Liver (tissue), 9 donors: ENCODE data around the gene TERT. TPM values are rescaled to one million over a fixed set of nuclear protein-coding genes. Genes with fewer than 3 reads are reported as not detected.

ENCODE experiments used
- DNase-seq: peaks from one replicate; pipeline ENCODE4 v3.0.0-alpha.2; 2017; ENCODE audit warnings: low spot score
- H3K27ac ChIP-seq, 2 donors: one replicate each; pipeline ENCODE4 v1.7.0; 2013; ENCODE audit warnings: inconsistent platforms in 2 of 2, low read length in 2 of 2, control low read depth in 1 of 2, low read depth in 1 of 2, mild to moderate bottlenecking in 1 of 2
- H3K27me3 ChIP-seq, 4 donors: one replicate each; pipeline versions ENCODE4 v1.6.1 to v1.7.0; 2013; ENCODE audit warnings: low read length in 3 of 4, inconsistent platforms in 1 of 4, mild to moderate bottlenecking in 1 of 4, moderate library complexity in 1 of 4; ENCODE audit not compliant: control insufficient read depth in 4 of 4, insufficient read depth in 4 of 4
- H3K36me3 ChIP-seq, 4 donors: one replicate each; pipeline versions ENCODE4 v1.6.1 to v1.7.0; 2013; ENCODE audit warnings: low read length in 3 of 4, mild to moderate bottlenecking in 3 of 4, low read depth in 1 of 4, moderate library complexity in 1 of 4; ENCODE audit not compliant: control insufficient read depth in 4 of 4, insufficient read depth in 3 of 4
- H3K4me1 ChIP-seq, 4 donors: one replicate each; pipeline versions ENCODE4 v1.6.1 to v1.7.0; 2013; ENCODE audit warnings: low read length in 3 of 4, mild to moderate bottlenecking in 3 of 4, moderate library complexity in 1 of 4; ENCODE audit not compliant: control insufficient read depth in 4 of 4, insufficient read depth in 4 of 4
- H3K4me3 ChIP-seq, 3 donors: one replicate each; pipeline versions ENCODE4 v1.6.1 to v1.7.0; 2013; ENCODE audit warnings: low read length in 3 of 3, control low read depth in 1 of 3, low read depth in 1 of 3, mild to moderate bottlenecking in 1 of 3
- H3K9ac ChIP-seq, 2 donors: one replicate each; pipeline ENCODE4 v1.7.0; 2013; ENCODE audit warnings: low read length in 2 of 2, mild to moderate bottlenecking in 2 of 2, moderate library complexity in 2 of 2, control low read depth in 1 of 2, low read depth in 1 of 2
- H3K9me3 ChIP-seq, 4 donors: one replicate each; pipeline versions ENCODE4 v1.6.1 to v1.7.0; 2013; ENCODE audit warnings: low read length in 3 of 4; ENCODE audit not compliant: control insufficient read depth in 4 of 4
- EGR1 ChIP-seq, 2 donors: IDR thresholded peaks; 2 replicates each; pipeline ENCODE4 v1.6.1; 2016 to 2018; ENCODE audit warnings: antibody characterized with exemption in 2 of 2, low read depth in 2 of 2
- FOXA1 ChIP-seq: IDR thresholded peaks from 2 replicates; pipeline ENCODE4 v1.6.1; 2016; ENCODE audit warnings: antibody characterized with exemption
- FOXA2 ChIP-seq: IDR thresholded peaks from 2 replicates; pipeline ENCODE4 v1.6.1; 2016; ENCODE audit warnings: antibody characterized with exemption
- GABPA ChIP-seq, 2 donors: IDR thresholded peaks in 1 of 2; conservative IDR thresholded peaks in 1 of 2; 2 replicates each; pipeline ENCODE4 v1.6.1; 2016; ENCODE audit warnings: antibody characterized with exemption in 2 of 2, mild to moderate bottlenecking in 1 of 2, moderate library complexity in 1 of 2
- HNF4G ChIP-seq: IDR thresholded peaks from 2 replicates; pipeline ENCODE4 v1.6.1; 2016; ENCODE audit warnings: antibody characterized with exemption
- JUND ChIP-seq, 2 donors: IDR thresholded peaks; 2 replicates each; pipeline ENCODE4 v1.6.1; 2016; ENCODE audit warnings: antibody characterized with exemption in 2 of 2
- NR2F2 ChIP-seq: IDR thresholded peaks from 2 replicates; pipeline ENCODE4 v1.6.1; 2016; ENCODE audit warnings: antibody characterized with exemption
- SP1 ChIP-seq: IDR thresholded peaks from 2 replicates; pipeline ENCODE4 v1.6.1; 2018; ENCODE audit warnings: antibody characterized with exemption, mild to moderate bottlenecking
- TAF1 ChIP-seq: conservative IDR thresholded peaks from 2 replicates; pipeline ENCODE4 v1.6.1; 2016; ENCODE audit warnings: antibody characterized with exemption, mild to moderate bottlenecking
- WGBS: extraction: QIAGEN DNeasy Blood & Tissue Kit; methylation state at CpG from one replicate; pipeline ENCODE4 v1.1.7; 2013; 5-methylcytosine and 5-hydroxymethylcytosine counted together
- polyA plus RNA-seq, 2 donors: library from polyadenylated mRNA; stranded (reverse) in 1 of 2; unstranded in 1 of 2; fragments of 200-250 nt in 1 of 2; fragments of >200 nt in 1 of 2; fragmentation: Nextera tagmentation in 1 of 2; extraction: Ambion mirVana in 1 of 2; gene quantifications; one replicate each; pipeline versions ENCODE4 v1.2.1 to v1.2.3, GENCODE V29; 2013 to 2015
- total RNA-seq, 2 donors: library from RNA; depleted of rRNA; stranded (reverse); fragments of >200 nt; gene quantifications; one replicate each; pipeline ENCODE4 v1.2.3, GENCODE V29; 2014
- TF ChIP-seq, protein P1 (sequence below): IDR thresholded peaks from 2 replicates; pipeline ENCODE4 v1.6.1; 2016; ENCODE audit warnings: antibody characterized with exemption, mild to moderate bottlenecking
- TF ChIP-seq, protein P2 (sequence below): IDR thresholded peaks from 2 replicates; pipeline ENCODE4 v1.6.1; 2016; ENCODE audit warnings: antibody characterized with exemption
- TF ChIP-seq, protein P3 (sequence below): fragments of 150-350 bp; IDR thresholded peaks from 2 replicates; pipeline ENCODE4 v1.5.1; 2017; ENCODE audit warnings: improper control_type of control experiment, low read depth, low read length; ENCODE audit not compliant: missing input control
- donor health status: healthy.
- donor health status: healthy.
- donor health status: healthy.
- donor health status: healthy.
- donor health status: healthy.

Gene TERT
- total and polyA plus RNA-seq, 4 donors: 0.14 TPM; not detected in 3

DNA sequence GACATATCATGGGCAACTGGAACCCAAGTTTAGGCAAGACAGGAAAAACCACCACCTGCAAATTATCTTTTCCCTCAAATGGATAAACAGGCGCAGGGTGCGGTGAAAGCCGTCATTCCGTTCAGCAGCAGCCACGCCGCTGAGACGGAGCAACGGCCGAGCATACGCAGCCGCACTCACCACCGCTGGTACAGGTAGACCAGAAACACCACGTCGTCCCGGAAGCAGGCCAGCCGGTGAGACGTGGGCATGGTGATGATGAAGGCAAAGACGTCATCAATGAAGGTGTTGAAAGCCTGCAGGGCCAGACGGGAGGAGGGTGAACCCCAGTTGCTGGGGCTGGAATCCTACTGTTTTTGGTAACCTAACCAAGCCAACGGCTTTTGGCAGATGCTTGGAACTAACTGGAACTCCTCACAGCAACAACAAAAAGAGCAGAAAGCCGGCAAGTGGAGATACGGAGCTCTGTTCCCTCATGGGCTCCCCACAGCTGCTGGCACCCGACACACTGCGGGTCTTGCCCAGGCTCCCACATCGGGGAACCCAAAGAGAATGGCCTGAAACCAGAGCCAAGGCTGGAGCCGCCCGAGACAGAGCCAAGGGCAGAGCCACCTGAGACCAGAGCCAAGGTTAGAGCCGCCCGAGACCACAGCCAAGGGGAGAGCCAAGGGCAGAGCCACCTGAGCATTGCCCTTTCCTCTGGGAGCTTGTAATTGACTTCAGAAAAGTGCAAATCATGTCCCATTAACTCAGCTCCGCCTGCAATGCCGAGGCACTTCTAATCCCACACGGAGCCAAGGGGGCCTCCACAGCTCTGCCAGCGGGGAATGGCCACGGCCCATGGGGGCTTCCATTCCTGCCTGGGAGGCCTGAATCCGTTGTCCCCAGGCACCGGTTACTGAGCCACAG is 25.8 kb upstream of the TERT start (continued):
- TF ChIP-seq, protein P1, sequence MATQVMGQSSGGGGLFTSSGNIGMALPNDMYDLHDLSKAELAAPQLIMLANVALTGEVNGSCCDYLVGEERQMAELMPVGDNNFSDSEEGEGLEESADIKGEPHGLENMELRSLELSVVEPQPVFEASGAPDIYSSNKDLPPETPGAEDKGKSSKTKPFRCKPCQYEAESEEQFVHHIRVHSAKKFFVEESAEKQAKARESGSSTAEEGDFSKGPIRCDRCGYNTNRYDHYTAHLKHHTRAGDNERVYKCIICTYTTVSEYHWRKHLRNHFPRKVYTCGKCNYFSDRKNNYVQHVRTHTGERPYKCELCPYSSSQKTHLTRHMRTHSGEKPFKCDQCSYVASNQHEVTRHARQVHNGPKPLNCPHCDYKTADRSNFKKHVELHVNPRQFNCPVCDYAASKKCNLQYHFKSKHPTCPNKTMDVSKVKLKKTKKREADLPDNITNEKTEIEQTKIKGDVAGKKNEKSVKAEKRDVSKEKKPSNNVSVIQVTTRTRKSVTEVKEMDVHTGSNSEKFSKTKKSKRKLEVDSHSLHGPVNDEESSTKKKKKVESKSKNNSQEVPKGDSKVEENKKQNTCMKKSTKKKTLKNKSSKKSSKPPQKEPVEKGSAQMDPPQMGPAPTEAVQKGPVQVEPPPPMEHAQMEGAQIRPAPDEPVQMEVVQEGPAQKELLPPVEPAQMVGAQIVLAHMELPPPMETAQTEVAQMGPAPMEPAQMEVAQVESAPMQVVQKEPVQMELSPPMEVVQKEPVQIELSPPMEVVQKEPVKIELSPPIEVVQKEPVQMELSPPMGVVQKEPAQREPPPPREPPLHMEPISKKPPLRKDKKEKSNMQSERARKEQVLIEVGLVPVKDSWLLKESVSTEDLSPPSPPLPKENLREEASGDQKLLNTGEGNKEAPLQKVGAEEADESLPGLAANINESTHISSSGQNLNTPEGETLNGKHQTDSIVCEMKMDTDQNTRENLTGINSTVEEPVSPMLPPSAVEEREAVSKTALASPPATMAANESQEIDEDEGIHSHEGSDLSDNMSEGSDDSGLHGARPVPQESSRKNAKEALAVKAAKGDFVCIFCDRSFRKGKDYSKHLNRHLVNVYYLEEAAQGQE: no peak
- no peak for TF ChIP-seq TAF1
- no peak for TF ChIP-seq NR2F2

DNA sequence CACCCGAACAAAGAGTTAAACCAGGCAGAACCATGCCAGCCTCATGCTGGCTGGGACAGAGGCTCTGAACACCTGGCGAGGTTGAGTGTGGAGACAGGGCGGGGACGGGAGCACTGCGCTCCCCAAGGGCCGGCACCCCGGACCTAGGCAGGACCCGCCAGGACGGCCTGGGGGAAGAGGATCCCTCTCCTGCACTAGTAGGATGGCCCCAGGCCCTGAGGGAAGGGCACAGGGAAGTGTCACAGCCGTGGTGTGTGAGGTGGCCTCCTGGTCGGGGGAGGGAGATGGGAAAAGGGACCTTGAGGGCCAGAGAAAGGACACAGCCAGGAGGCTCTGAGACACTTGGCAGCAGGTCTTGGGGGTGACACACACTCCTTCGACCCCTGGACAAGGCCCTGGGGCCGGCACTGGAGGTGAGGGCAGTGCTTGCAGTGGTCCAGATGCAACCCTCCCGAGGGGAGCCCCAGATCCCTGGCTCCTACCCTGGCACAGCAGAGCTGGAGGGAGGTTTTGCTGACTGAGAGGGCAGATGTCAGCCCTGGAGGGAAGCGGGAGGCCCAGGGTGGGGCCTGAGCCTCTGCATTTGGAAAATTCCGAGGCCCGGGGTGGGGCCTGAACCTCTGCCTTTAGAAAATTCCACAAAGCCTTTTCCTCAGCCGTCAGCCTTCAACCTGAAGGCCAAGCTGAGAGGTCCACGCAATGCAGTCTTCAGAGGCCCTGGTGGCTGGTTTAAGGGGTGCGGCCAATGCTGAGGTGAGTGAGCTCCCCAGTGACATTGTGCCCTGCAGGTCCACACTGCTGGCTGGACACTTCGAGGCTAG is 24.8 kb upstream of the TERT start:
- Histone ChIP-seq H3K36me3 (peaks cover 16 to 68% (median 34%) of the 10 kb centered on the region in 4 donors), H3K27me3 (no peaks in the 10 kb centered on the region), H3K4me1 (peaks cover 7 to 17% (median 15%) of the 10 kb centered on the region in 4 donors), H3K9me3 (no peaks in the 10 kb centered on the region), H3K9ac (no peak overlapping the region), H3K4me3 (no peak overlapping the region), H3K27ac (no peak overlapping the region)
- WGBS: 90% methylated on average over 21 of the region's 21 CpGs
- TF ChIP-seq NR2F2 (no peak), TAF1 (no peak)
- no peak for DNase-seq

DNA sequence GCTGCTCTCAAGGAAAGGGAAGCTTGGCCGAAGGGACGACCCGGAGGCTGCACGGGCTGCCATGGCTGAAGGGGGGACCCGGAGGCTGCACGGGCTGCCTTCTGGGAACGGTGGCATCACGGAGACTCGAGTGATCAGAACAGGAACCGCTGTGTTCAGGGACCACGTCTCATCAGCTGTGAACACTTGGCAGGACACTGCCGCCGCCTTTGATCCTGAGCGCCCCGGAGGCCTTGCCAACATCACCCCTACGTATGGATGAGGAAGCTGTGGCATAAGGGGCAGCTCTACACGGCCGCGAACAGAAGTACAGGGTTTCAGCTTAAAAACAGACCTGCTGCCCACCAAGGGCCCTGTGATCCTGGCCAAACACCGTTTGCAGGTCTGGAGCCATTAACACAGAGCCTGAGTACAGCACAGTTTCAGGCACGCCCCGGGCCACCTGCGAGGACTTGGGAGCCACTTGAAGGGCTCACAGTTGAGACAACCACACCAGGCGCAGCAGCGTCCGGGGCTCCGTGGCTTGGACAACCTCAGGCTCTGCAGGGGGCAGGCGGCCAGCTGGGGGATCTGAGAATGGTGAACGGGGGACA is 23.9 kb upstream of the TERT start:
- no peak for TF ChIP-seq HNF4G
- TF ChIP-seq SP1: no peak
- no peak for TF ChIP-seq GABPA (IDR thresholded peaks at IDR 0.05 in 1 of 2, conservative IDR thresholded peaks at IDR 0.05 in 1 of 2)
- no peak for TF ChIP-seq FOXA2
- TF ChIP-seq, protein P2, sequence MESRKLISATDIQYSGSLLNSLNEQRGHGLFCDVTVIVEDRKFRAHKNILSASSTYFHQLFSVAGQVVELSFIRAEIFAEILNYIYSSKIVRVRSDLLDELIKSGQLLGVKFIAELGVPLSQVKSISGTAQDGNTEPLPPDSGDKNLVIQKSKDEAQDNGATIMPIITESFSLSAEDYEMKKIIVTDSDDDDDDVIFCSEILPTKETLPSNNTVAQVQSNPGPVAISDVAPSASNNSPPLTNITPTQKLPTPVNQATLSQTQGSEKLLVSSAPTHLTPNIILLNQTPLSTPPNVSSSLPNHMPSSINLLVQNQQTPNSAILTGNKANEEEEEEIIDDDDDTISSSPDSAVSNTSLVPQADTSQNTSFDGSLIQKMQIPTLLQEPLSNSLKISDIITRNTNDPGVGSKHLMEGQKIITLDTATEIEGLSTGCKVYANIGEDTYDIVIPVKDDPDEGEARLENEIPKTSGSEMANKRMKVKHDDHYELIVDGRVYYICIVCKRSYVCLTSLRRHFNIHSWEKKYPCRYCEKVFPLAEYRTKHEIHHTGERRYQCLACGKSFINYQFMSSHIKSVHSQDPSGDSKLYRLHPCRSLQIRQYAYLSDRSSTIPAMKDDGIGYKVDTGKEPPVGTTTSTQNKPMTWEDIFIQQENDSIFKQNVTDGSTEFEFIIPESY: no peak
- TF ChIP-seq JUND (IDR thresholded peaks at IDR 0.05): no peak
- no peak for TF ChIP-seq EGR1 (IDR thresholded peaks at IDR 0.05; ENCODE audit: low read depth in 2 of 2)
- no peak for TF ChIP-seq TAF1
- TF ChIP-seq FOXA1: no peak
- TF ChIP-seq, protein P3, sequence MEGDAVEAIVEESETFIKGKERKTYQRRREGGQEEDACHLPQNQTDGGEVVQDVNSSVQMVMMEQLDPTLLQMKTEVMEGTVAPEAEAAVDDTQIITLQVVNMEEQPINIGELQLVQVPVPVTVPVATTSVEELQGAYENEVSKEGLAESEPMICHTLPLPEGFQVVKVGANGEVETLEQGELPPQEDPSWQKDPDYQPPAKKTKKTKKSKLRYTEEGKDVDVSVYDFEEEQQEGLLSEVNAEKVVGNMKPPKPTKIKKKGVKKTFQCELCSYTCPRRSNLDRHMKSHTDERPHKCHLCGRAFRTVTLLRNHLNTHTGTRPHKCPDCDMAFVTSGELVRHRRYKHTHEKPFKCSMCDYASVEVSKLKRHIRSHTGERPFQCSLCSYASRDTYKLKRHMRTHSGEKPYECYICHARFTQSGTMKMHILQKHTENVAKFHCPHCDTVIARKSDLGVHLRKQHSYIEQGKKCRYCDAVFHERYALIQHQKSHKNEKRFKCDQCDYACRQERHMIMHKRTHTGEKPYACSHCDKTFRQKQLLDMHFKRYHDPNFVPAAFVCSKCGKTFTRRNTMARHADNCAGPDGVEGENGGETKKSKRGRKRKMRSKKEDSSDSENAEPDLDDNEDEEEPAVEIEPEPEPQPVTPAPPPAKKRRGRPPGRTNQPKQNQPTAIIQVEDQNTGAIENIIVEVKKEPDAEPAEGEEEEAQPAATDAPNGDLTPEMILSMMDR: no peak
- Histone ChIP-seq H3K9me3 (no peaks in the 10 kb centered on the region), H3K36me3 (peaks cover 16 to 59% (median 29%) of the 10 kb centered on the region in 4 donors), H3K9ac (no peak overlapping the region), H3K27ac (no peak overlapping the region), H3K4me1 (peaks cover 7 to 17% (median 15%) of the 10 kb centered on the region in 4 donors), H3K27me3 (no peaks in the 10 kb centered on the region), H3K4me3 (no peak overlapping the region)
- WGBS: 96% methylated on average over 29 of the region's 29 CpGs
- DNase-seq: no peak
